Omental fat pad (tissue), 4 donors: ENCODE results near the gene ASB5. TPM values are rescaled to one million over a fixed set of nuclear protein-coding genes. Genes with fewer than 3 reads are reported as not detected.
"Not testable (repeated sequence)": the region's sequence is repeated elsewhere in the genome, so short reads cannot be mapped to it uniquely, and the experiment has no call there.

Source experiments
- ATAC-seq: fragments of 150-250 bp; one replicate; pipeline ENCODE4 v1.9.1; 2016; ENCODE audit warnings: mild to moderate bottlenecking, moderate library complexity; ENCODE audit not compliant: low FRiP score
- DNase-seq: peaks from one replicate; pipeline ENCODE4 v3.0.0-alpha.2; 2019; ENCODE audit warnings: low spot score
- total RNA-seq, 4 donors: library from RNA; depleted of rRNA; stranded (reverse); fragments of >200 nt; gene quantifications; one replicate each; pipeline ENCODE4 v1.1.0, GENCODE V29; 2016
- TF ChIP-seq, protein P1 (sequence below), 3 donors: fragments of 450-650 bp; IDR thresholded peaks; one replicate each; pipeline ENCODE4 v1.5.1; 2016 to 2017; ENCODE audit warnings: antibody characterized with exemption in 3 of 3, mild to moderate bottlenecking in 3 of 3, moderate library complexity in 2 of 3

The ASB5 gene
- total RNA-seq, 4 donors from 2014 or later = not detected

DNA sequence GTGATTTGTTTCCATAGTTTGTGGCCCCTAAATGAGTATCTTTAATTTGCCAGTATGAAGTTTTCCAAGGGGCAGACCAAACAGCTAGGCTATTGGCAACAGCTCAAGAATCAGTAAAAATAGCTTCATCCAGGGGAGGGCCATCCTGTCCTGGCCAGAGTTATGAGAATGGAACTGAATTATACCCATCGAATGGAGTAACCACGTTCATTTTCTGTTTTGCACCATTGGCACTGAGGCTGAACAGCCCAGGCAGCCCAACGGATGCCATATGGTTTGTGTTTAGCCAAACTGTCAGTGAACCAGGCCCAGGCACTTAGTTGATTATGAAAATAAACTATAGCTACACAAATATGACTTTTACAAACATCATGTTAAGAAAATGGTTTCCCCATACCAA lies 17.7 kb upstream of the ASB5 start:
- no peak for DNase-seq
- no peak for ATAC-seq

DNA sequence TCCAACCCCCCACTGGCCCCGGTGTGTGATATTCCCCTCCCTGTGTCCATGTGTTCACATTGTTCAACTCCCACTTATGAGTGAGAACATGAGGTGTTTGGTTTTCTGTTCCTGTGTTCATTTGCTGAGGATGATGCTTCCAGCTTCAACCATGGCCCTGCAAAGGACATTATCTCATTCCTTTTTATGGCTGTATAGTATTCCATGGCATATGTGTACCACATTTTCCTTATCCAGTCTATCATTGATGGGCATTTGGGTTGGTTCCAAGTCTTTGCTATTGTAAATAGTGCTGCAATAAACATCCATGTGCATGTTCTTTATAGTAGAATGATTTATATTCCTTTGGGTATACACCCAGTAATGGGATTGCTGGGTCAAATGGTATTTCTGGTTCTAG lies 10.5 kb upstream of the ASB5 start:
- DNase-seq, ATAC-seq: not testable (repeated sequence)

More for the DNA sequence above, 17.7 kb upstream of the ASB5 start:
- TF ChIP-seq, protein P1, sequence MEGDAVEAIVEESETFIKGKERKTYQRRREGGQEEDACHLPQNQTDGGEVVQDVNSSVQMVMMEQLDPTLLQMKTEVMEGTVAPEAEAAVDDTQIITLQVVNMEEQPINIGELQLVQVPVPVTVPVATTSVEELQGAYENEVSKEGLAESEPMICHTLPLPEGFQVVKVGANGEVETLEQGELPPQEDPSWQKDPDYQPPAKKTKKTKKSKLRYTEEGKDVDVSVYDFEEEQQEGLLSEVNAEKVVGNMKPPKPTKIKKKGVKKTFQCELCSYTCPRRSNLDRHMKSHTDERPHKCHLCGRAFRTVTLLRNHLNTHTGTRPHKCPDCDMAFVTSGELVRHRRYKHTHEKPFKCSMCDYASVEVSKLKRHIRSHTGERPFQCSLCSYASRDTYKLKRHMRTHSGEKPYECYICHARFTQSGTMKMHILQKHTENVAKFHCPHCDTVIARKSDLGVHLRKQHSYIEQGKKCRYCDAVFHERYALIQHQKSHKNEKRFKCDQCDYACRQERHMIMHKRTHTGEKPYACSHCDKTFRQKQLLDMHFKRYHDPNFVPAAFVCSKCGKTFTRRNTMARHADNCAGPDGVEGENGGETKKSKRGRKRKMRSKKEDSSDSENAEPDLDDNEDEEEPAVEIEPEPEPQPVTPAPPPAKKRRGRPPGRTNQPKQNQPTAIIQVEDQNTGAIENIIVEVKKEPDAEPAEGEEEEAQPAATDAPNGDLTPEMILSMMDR (IDR thresholded peaks at IDR 0.05) = no peak

DNA sequence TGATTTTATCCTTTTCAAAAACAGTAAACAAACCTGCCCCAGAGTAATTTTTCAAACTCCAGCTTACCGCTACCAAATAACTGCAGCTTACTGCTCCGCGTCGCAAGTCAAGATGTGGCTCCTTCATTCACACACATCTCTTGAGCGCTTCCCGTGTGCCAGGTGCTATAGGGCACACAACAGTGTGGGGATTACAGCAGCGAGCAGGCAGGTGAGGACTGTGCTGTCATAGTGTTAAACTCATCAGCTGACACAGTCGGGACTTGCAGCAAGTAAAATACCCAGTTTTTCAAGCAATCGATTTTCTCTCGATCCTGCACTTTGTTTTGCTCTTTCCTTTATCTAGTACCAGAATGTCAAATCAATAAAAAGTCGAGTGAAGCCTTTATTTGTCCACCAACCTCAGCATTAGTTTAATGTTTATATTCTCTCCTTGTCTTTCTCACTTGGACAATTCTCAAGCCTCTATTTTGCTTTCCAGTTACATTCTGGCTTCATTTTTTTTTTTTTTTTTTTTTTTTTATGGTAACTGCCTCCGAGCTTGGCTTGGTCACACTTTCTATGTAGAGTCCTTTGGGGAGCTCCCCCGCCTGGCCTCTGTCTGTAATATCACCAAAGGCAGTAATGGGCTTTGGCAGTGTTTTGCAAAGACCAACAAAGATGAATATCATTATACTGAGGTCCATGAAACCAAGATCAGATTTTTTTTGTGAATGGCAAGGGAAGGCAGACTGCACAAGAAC lies 8.3 kb upstream of the ASB5 start:
- ATAC-seq = no peak
- TF ChIP-seq, protein P1 (IDR thresholded peaks at IDR 0.05) = no peak
- no peak for DNase-seq

DNA sequence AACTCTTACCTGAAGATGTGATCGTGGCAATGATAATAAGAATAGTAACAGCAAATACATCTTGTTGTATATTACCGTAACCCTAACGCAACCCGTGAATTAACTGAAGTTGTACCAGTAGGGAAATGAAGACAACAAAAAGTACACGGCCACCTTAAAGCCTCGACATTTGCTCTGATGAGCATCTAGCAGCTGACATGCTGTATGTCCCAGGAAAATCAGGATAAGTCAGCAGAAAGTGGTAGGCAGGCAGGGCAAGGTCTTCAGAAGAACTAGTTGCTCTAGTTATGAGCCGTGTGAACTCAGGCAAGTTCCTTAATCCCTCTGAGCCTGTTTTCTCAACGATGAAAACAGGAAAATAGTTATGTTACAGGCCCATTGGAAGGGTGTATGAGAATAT lies 7.7 kb upstream of the ASB5 start:
- ATAC-seq (no peak), DNase-seq (no peak)
- TF ChIP-seq, protein P1 (IDR thresholded peaks at IDR 0.05) = no peak

DNA sequence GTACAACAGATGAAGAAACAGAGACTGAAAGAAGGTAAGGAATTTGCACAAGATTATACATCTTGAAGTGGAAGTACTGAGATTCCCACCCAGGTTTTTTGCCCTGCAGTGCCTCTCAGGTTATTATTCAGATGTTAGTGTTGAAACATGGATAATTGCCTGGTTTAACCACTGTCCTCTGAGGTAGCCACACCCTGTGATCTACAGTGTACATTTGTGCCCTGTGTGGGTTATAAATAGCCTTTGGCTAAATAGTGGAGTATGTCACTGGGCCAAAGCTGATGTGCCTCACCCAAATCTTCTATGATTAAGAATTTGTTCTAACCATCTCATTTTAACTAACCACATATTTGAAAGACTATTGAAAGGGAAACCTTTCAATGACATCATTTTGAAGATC lies 5.4 kb upstream of the ASB5 start:
- no peak for ATAC-seq
- TF ChIP-seq, protein P1 (IDR thresholded peaks at IDR 0.05) = no peak
- no peak for DNase-seq

DNA sequence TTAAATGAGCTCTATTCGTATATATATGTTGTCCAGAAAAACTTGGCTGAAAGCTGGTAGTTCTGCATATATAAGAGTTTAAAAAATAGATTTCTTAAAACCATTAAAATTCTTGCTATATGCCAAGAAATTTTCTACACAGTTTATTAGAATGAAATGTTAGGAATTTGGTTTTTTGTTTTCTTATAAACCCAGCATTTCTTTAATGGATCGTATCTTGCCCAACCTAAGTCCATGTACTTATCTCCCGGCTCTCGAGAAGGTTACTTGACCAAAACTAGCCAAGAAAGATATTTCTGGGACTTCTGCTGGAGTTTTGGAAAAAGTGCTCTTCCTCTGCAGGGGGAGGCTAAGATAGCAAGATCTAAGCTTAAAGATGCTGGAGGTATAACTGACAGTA lies 4.7 kb upstream of the ASB5 start:
- TF ChIP-seq, protein P1 (IDR thresholded peaks at IDR 0.05) = no peak
- ATAC-seq (no peak), DNase-seq (no peak)

DNA sequence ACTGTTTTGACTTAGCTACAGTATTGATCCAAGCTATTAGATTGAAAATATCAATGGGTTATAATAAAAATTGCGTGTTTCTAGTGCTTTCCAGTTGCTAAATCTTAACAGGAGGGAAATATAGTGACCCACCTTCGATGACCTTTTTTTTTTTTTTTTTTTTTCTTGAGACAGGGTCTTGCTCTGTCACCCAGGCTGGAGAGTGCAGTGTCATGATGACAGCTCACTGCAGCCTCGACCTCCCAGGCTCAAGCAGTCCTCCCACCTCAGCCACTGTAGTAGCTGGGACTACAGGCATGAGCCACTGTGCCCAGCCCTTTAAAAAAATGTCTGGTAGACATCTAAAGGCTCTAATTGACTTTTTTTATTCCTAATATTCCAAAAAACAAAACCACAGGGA lies 3.8 kb upstream of the ASB5 start:
- TF ChIP-seq, protein P1 (IDR thresholded peaks at IDR 0.05) = no peak
- no peak for DNase-seq
- no peak for ATAC-seq
